GM10847 (cell line): ENCODE results near the gene IMMP1L.

ENCODE experiments used
- POLR2A ChIP-seq: IDR thresholded peaks from 2 replicates; pipeline ENCODE4 v1.6.1; 2011; ENCODE audit not compliant: insufficient read length; ENCODE audit errors: extremely low read depth

Gene IMMP1L

DNA sequence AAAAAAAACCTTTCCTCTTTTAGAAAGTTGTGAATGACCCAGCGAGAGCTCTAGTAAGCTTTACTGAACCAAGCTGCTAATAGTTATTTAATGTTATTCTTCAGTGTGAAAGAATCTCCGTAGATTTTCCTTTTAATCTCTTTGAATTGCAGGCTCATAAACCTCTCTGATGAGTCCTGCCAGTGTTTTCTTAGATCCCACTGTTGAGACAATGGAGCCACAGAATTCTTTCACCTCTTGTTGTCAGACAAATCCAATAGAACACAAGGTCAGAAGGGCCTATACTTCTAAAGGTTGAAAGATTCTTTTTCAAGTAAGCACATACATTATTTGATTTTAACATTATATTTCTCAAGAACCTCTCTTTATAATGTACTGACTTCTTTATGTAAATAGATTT, 87.6 kb downstream of the IMMP1L start:
- TF ChIP-seq POLR2A = no peak

DNA sequence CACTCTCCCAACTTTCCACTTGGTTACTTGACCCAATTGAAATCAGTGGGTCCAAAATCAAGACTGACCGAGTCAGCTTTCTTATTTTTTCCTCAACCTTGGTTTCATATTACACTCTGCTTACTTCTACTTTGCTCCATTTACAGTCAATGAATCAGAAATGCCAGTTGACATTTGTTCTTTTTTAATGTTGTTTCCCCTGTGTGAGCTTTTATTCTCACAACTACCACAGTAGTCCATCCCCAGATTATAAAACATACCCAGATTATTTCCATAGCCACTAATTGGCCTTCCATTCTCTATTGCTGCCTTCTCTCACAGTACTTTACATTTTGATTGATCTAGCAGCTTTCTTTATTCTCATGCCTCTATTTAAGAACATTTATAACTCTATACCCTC, 89.8 kb downstream of the IMMP1L start:
- no peak for TF ChIP-seq POLR2A

GRCh38 chr11:31419138-31419537, 90.3 kb downstream of the IMMP1L start:
- TF ChIP-seq POLR2A = no peak

DNA sequence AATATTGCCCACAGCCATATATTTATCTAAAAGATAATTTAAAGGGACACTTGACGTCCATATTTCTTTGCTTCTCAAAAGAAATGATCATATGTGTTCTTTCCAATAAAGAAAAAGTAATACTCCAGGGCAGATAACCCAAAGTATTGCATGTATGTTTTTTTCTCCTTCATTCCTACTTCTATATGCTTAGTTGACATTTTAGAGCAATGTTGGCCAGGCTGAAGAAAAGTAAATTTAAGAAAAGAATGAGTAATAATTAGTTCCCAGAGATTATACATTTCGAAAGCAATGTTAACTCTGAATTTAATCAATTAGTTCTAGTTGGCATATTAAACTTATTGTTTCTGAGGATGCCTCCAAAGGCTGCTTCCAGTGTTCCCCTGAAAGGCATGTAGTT, 91.6 kb downstream of the IMMP1L start:
- no peak for TF ChIP-seq POLR2A

DNA sequence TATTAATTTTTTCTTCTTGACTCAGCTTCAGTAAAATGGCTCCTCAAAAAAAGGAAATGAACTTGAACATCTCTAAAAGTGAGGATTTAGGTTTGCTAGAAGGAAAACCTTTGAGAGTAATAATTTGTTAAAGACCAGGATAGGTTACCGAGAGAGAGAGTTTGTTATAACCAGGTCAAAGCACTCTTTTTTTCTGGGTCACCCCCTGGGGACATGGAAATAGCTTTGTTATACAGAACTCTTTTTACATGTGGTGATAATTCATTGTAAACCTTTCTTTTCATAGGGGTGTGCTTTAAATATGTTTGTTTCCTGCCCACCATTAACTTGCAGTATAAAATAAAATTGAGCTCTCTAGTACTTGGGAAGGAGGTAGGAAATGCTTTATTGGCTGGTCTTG, 92.1 kb downstream of the IMMP1L start:
- no peak for TF ChIP-seq POLR2A

DNA sequence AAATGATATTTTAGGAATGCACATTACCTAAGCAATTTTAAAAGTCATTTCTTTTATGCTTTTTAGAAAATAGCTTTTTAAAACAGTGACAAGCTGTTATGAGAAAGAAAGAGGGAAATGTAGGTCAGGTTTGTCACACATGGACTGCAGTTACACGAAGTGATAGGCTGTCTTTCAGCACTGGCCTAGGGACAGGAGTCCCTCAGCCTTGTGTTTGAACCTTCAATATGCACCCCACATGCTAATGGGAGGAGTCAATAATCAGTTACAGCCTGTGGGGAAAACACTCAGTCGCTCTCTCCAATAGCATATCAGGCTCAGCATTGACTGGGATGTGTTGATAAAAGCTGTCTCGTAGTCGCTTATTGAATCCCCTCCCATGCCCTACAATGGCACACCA, 94.0 kb downstream of the IMMP1L start:
- TF ChIP-seq POLR2A = no peak

GRCh38 chr11:31414338-31414737, 95.1 kb downstream of the IMMP1L start:
- no peak for TF ChIP-seq POLR2A

- no peak for TF ChIP-seq POLR2A
Observed at GRCh38 chr11:31412946-31413345, 96.5 kb downstream of the IMMP1L start.

GRCh38 chr11:31408201-31408600, 101.2 kb downstream of the IMMP1L start:
- no peak for TF ChIP-seq POLR2A

DNA sequence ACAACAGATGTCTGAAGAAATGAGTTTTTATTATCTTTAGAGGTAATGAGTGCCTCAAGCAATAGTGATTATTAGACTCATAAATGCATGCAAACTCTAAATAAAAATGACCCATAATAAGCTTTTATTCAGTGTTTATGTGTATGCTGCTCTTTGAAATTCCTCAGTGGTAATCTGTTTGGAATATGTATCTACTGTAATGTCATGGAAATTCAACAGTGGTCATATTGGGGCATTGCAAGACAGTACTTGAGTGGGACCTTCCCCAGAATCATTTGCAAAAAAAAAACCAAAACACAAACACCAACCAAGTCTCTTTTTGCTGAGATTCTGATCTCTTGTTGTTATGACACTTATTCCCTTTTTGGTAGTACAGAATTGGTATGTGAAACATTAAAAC, 104.8 kb downstream of the IMMP1L start:
- TF ChIP-seq POLR2A = no peak

DNA sequence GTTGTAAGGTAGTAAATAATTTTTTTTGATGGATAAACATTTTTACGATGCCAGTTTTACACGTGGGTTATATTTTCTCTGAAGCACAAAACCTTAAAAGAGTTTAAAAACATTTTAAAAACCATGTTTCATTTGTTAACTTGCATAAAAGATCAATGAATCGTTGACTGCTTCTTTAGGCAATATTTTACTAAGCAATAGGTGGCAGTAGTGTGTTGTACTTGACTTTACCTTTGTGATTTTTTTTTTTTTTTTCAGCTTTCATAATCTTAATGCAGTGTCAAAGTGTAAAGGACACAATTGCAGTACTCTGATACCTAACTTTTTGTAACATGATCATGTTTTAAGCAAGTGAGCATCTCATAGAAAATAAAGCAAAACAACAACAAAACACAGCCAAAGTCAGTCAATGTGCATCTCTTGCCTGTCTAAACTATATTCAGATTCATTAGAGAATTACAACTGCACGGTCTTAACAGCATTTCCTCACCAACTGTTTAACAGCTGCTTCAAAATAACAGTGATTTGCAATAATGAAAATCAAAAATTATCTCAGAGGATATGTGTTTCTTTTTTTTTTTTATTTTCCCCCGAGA, 112.1 kb downstream of the IMMP1L start:
- TF ChIP-seq POLR2A = no peak

DNA sequence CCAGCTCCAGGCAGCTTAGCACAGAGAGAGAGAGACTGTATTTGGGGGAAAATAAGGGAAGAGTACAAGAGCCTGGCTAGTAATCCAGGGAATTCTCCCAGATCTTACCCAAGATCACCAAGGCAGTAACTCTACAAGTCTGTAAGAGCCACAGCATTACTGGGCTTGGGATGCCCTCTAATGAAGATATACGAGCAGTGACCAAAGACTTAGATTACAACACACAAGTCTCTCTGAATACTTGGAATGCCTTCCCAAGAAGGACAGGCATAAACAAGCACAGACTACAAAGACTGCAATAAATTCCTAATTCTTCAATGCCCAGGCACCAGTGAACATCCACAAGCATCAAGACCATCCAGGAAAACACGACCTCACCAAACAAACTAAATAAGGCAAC, 122.0 kb downstream of the IMMP1L start:
- no peak for TF ChIP-seq POLR2A

GRCh38 chr11:31383116-31383515, 126.3 kb downstream of the IMMP1L start:
- TF ChIP-seq POLR2A = no peak
